Ovary (tissue), 9 donors: ENCODE measurements around the gene BCL7C. TPM values are rescaled to one million over a fixed set of nuclear protein-coding genes. Genes with fewer than 3 reads are reported as not detected.

ENCODE experiments used
- DNase-seq, 5 donors: peaks; one replicate each; pipeline ENCODE4 v3.0.0-alpha.2; 2019 to 2020
- H3K27ac ChIP-seq, 2 donors: fragments of 200-600 bp; one replicate each; pipeline versions ENCODE4 v1.5.1 to v1.8.0; 2019 to 2022
- H3K27me3 ChIP-seq: fragments of 200-600 bp; one replicate; pipeline ENCODE4 v1.8.0; 2022
- H3K36me3 ChIP-seq: fragments of 200-600 bp; sonication (generic); one replicate; pipeline ENCODE4 v1.5.1; 2019
- H3K4me1 ChIP-seq: one replicate; pipeline ENCODE4 v1.8.1; 2013; ENCODE audit warnings: mild to moderate bottlenecking, moderate library complexity; ENCODE audit not compliant: insufficient read depth
- H3K4me3 ChIP-seq: fragments of 200-600 bp; sonication (generic); one replicate; pipeline ENCODE4 v1.5.1; 2017
- H3K9me3 ChIP-seq, 2 donors: fragments of 200-600 bp in 1 of 2; sonication (generic) in 1 of 2; one replicate each; pipeline versions ENCODE4 v1.5.1 to v1.8.1; 2013 to 2019; ENCODE audit warnings: mild to moderate bottlenecking in 1 of 2, moderate library complexity in 1 of 2
- CTCF ChIP-seq, 3 donors: fragments of 450-650 bp in 2 of 3; fragments of 200-600 bp in 1 of 3; IDR thresholded peaks; one replicate each; pipeline versions ENCODE4 v1.5.1 to v1.8.0; 2016 to 2022; ENCODE audit warnings: antibody characterized with exemption in 3 of 3, mild to moderate bottlenecking in 1 of 3
- EP300 ChIP-seq: sonication (generic); formaldehyde crosslinking; IDR thresholded peaks from one replicate; pipeline ENCODE4 v1.6.1; 2017; ENCODE audit warnings: antibody characterized with exemption
- POLR2A ChIP-seq: fragments of 450-650 bp; IDR thresholded peaks from one replicate; pipeline ENCODE4 v1.6.1; 2017; ENCODE audit warnings: antibody characterized with exemption, mild to moderate bottlenecking, moderate library complexity
- WGBS, 3 donors: extraction: QIAGEN DNeasy Blood & Tissue Kit in 1 of 3; methylation state at CpG; one replicate each; pipeline versions ENCODE4 v1.1.5 to v1.1.7; 2013 to 2017; 5-methylcytosine and 5-hydroxymethylcytosine counted together
- intact Hi-C, 4 donors: fragments of 100-400 bp; cut with DNase I; formaldehyde crosslinking; loops; one replicate each; pipeline versions ENCODE4 v1.11.0 to v1.15.1; 2022 to 2023
- polyA plus RNA-seq, 2 donors: library from polyadenylated mRNA; stranded (reverse); fragments of 200-250 nt in 1 of 2; fragments of 350-450 nt in 1 of 2; fragmentation: Illumina TruSeq in 1 of 2; extraction: RNeasy Lipid Tissue Mini Kit (QIAGEN cat#74804) in 1 of 2; gene quantifications; one replicate each; pipeline ENCODE4 v1.2.3, GENCODE V29; 2013 to 2014
- total RNA-seq, 7 donors: library from RNA; depleted of rRNA in 2 of 7; stranded (reverse); fragments of >200 nt in 2 of 7; fragmentation: NEBNext Ultra II Directional in 3 of 7; extraction: Animal tissue kit (Norgen Biotek cat#: 25700) in 3 of 7; gene quantifications; one replicate each; pipeline versions ENCODE4 v1.1.0 to v1.2.4, GENCODE V29; 2016 to 2023
- donor health status: DM: no; HTN: no; CAD: no; lungs with moderate emphysema.
- donor health status: DM: no; HTN: no; CAD: no.
- donor health status: Bipolar disorder and iron deficiency.
- donor health status: DM: yes; HTN: yes; CAD: no.
- donor health status: DM: no; HTN: no; CAD: no.
- donor health status: DM: yes; HTN: yes; CAD: no.

Gene BCL7C
- total and polyA plus RNA-seq, 9 donors, result 13.3 to 54.8 (median 46.6) TPM

- DNase-seq, result no peak
- H3K4me1 ChIP-seq, result no peaks in the 10 kb centered on the region
- H3K27me3 ChIP-seq, result no peaks in the 10 kb centered on the region
- intact Hi-C loops, result loop anchor here in 1 of 4 donors (1.0 kb wide), 1 partner anchor 77 kb away; no protein-coding TSS in a partner anchor
- H3K36me3 ChIP-seq, result no peaks in the 10 kb centered on the region
- 19 to 29% (median 22%) methylated on average over 6 of the region's 6 CpGs for WGBS, 3 donors
- peak overlapping the region; percentile 45 for H3K4me3 ChIP-seq
- peak overlapping the region in 1 of 2 donors; percentile 97 for H3K27ac ChIP-seq
- TF ChIP-seq CTCF (IDR thresholded peaks at IDR 0.05) (no peak), EP300 (no peak), POLR2A (no peak)
- no peaks in the 10 kb centered on the region for H3K9me3 ChIP-seq
Measured at GRCh38 chr16:30921459-30921747, 27.5 kb upstream of the BCL7C start.

GRCh38 chr16:30920891-30921290, 27.0 kb upstream of the BCL7C start:
- WGBS, 3 donors, result 74 to 87% (median 77%) methylated on average over 2 of the region's 2 CpGs
- Histone ChIP-seq H3K4me3 (no peak overlapping the region), H3K4me1 (no peaks in the 10 kb centered on the region), H3K9me3 (no peaks in the 10 kb centered on the region), H3K27me3 (no peaks in the 10 kb centered on the region), H3K36me3 (no peaks in the 10 kb centered on the region), H3K27ac (no peak overlapping the region)
- intact Hi-C loops, result loop anchor here in 1 of 4 donors (1.0 kb wide), 1 partner anchor 77 kb away; no protein-coding TSS in a partner anchor
- peak in 1 of 5 donors; percentile 49 for DNase-seq
- TF ChIP-seq CTCF (IDR thresholded peaks at IDR 0.05), result no peak
- TF ChIP-seq EP300, result no peak
- TF ChIP-seq POLR2A, result no peak

- H3K27me3 ChIP-seq, result no peaks in the 10 kb centered on the region
- WGBS, 3 donors, result 88 to 100% (median 97%) methylated on average over 1 of the region's 1 CpG
- intact Hi-C loops, result loop anchor here in 1 of 4 donors (2.0 kb wide), 1 partner anchor 72 kb away; no protein-coding TSS in a partner anchor
Measured at GRCh38 chr16:30918614-30919013, 24.7 kb upstream of the BCL7C start.

GRCh38 chr16:30914830-30915229, 21.0 kb upstream of the BCL7C start:
- Histone ChIP-seq H3K27ac (no peak overlapping the region), H3K4me1 (no peaks in the 10 kb centered on the region), H3K36me3 (no peaks in the 10 kb centered on the region), H3K4me3 (no peak overlapping the region), H3K9me3 (no peaks in the 10 kb centered on the region), H3K27me3 (no peaks in the 10 kb centered on the region)
- intact Hi-C loops, result loop anchor here in 1 of 4 donors (5.0 kb wide), 1 partner anchor 73 kb away; no protein-coding TSS in a partner anchor
- no peak for DNase-seq
- WGBS, 3 donors, result 92 to 100% (median 94%) methylated on average over 3 of the region's 3 CpGs
- TF ChIP-seq POLR2A, result no peak
- TF ChIP-seq CTCF (IDR thresholded peaks at IDR 0.05), result no peak
- no peak for TF ChIP-seq EP300

More at GRCh38 chr16:30918614-30919013, 24.7 kb upstream of the BCL7C start:
- Histone ChIP-seq H3K9me3 (no peaks in the 10 kb centered on the region), H3K27ac (no peak overlapping the region), H3K36me3 (no peaks in the 10 kb centered on the region), H3K4me3 (no peak overlapping the region), H3K4me1 (no peaks in the 10 kb centered on the region)
- TF ChIP-seq EP300 (no peak), CTCF (IDR thresholded peaks at IDR 0.05) (no peak), POLR2A (no peak)
- no peak for DNase-seq
